Tibial nerve (tissue), 4 donors: Measurements from ENCODE around the gene ANKS1A.

Experiments
- EP300 ChIP-seq, 2 donors: sonication (generic); formaldehyde crosslinking; IDR thresholded peaks; one replicate each; pipeline ENCODE4 v1.6.1; 2017; ENCODE audit warnings: antibody characterized with exemption in 2 of 2, mild to moderate bottlenecking in 1 of 2
- TF ChIP-seq, protein P1 (sequence below), 5 experiments: fragments of 200-600 bp in 3 of 5; fragments of 450-650 bp in 2 of 5; sonication (generic) in 3 of 5; IDR thresholded peaks; one replicate each; pipeline ENCODE4 v1.5.1; 2016 to 2019; ENCODE audit warnings: antibody characterized with exemption in 5 of 5, mild to moderate bottlenecking in 3 of 5, moderate library complexity in 2 of 5

DNA sequence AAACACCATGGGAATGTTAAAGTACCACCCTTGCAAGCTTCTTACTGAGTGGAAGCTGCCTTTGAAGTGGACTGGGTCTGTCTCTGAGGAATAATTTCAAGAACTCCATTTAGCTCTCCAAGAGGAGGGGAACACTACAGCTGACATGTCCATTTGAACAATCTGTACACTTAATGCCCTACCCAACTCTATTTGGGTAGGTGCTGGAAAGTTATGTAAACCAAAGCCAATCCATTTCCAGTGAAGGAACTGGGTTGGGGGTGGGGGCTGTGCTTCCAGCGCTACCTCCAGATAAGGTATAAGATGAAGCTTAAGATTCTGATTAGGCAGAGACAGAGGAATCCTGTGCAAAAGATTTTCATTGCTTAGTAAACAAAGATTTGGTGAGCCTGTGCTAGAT, 130.1 kb downstream of the ANKS1A start:
- TF ChIP-seq, protein P1, sequence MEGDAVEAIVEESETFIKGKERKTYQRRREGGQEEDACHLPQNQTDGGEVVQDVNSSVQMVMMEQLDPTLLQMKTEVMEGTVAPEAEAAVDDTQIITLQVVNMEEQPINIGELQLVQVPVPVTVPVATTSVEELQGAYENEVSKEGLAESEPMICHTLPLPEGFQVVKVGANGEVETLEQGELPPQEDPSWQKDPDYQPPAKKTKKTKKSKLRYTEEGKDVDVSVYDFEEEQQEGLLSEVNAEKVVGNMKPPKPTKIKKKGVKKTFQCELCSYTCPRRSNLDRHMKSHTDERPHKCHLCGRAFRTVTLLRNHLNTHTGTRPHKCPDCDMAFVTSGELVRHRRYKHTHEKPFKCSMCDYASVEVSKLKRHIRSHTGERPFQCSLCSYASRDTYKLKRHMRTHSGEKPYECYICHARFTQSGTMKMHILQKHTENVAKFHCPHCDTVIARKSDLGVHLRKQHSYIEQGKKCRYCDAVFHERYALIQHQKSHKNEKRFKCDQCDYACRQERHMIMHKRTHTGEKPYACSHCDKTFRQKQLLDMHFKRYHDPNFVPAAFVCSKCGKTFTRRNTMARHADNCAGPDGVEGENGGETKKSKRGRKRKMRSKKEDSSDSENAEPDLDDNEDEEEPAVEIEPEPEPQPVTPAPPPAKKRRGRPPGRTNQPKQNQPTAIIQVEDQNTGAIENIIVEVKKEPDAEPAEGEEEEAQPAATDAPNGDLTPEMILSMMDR (IDR thresholded peaks at IDR 0.05) = no peak
- TF ChIP-seq EP300 (IDR thresholded peaks at IDR 0.05) = no peak
